Measurements from ENCODE around the gene NTF3.

- no peak for TF ChIP-seq EZH2 (IDR thresholded peaks at IDR 0.05; ENCODE audit: low read depth, low read length, severe bottlenecking)
- TF ChIP-seq BRCA1 (IDR thresholded peaks at IDR 0.05; ENCODE audit: low read depth, low read length): no peak
- no peak for TF ChIP-seq KDM1A (IDR thresholded peaks at IDR 0.05; ENCODE audit: borderline replicate concordance, low read length)
- no peak for TF ChIP-seq CTCF (IDR thresholded peaks at IDR 0.05; ENCODE audit: control extremely low read depth in 1 of 3, insufficient read depth in 1 of 3, low read depth in 1 of 3, low read length in 3 of 3)
- no peak for TF ChIP-seq RNF2 (IDR thresholded peaks at IDR 0.05; ENCODE audit: borderline replicate concordance, low read depth, low read length, missing control alignments, poor library complexity, severe bottlenecking)
Observed at GRCh38 chr12:5498806-5499205, 66.9 kb downstream of the NTF3 start.
